HepG2 (cell line): ENCODE measurements around the gene AGFG1. TPM values are rescaled to one million over a fixed set of nuclear protein-coding genes. Genes with fewer than 3 reads are reported as not detected.
A peak's percentile ranks its signal among the peaks of the same experiment; 100 is the strongest.

ENCODE experiments used
- BCLAF1 ChIP-seq: fragments of 450-650 bp; IDR thresholded peaks from 2 replicates; pipeline ENCODE4 v1.6.1; 2017; ENCODE audit warnings: mild to moderate bottlenecking
- BRCA1 ChIP-seq: sonication (generic); formaldehyde crosslinking; IDR thresholded peaks from 2 replicates; pipeline ENCODE4 v1.4.0; 2020; ENCODE audit warnings: missing genetic modification reagents
- CCAR2 ChIP-seq: fragments of 200-400 bp; formaldehyde crosslinking; optimal IDR thresholded peaks from 2 replicates; pipeline ENCODE3; 2018; ENCODE audit warnings: low read depth, mild to moderate bottlenecking, low read length, moderate library complexity
- ETV5 ChIP-seq: IDR thresholded peaks from 2 replicates; pipeline ENCODE4 v1.6.1; 2018; ENCODE audit warnings: missing biosample characterization, missing genetic modification reagents, inconsistent platforms, borderline replicate concordance
- EZH2 ChIP-seq: conservative IDR thresholded peaks from 2 replicates; pipeline ENCODE4 v1.6.1; 2012; ENCODE audit warnings: mild to moderate bottlenecking, low read depth, low read length, moderate library complexity
- ISL2 ChIP-seq: sonication (generic); formaldehyde crosslinking; IDR thresholded peaks from 2 replicates; pipeline ENCODE4 v1.5.0; 2020; ENCODE audit warnings: missing genetic modification reagents
- KDM4B ChIP-seq: sonication (generic); formaldehyde crosslinking; IDR thresholded peaks from 2 replicates; pipeline ENCODE4 v1.4.0; 2020; ENCODE audit warnings: missing genetic modification reagents
- KDM5B ChIP-seq: sonication (generic); formaldehyde crosslinking; IDR thresholded peaks from 2 replicates; pipeline ENCODE4 v1.4.0; 2020; ENCODE audit warnings: missing genetic modification reagents, mild to moderate bottlenecking, borderline replicate concordance
- KLF13 ChIP-seq: sonication (generic); formaldehyde crosslinking; IDR thresholded peaks from 2 replicates; pipeline ENCODE4 v1.4.0; 2020; ENCODE audit warnings: mild to moderate bottlenecking, missing genetic modification reagents
- PAXIP1 ChIP-seq: sonication (generic); formaldehyde crosslinking; conservative IDR thresholded peaks from 2 replicates; pipeline ENCODE4 v1.4.0; 2020; ENCODE audit warnings: mild to moderate bottlenecking, missing genetic modification reagents, moderate library complexity
- ZFY ChIP-seq: sonication (generic); formaldehyde crosslinking; IDR thresholded peaks from 2 replicates; pipeline ENCODE4 v1.4.0; 2020; ENCODE audit warnings: missing genetic modification reagents
- ZNF407 ChIP-seq: sonication (generic); formaldehyde crosslinking; IDR thresholded peaks from one replicate; pipeline ENCODE4 v1.5.1; 2020; ENCODE audit warnings: mild to moderate bottlenecking, missing genetic modification reagents; ENCODE audit errors: not compliant biosample characterization
- ZNF749 ChIP-seq: sonication (generic); formaldehyde crosslinking; IDR thresholded peaks from 2 replicates; pipeline ENCODE4 v1.8.0; 2022; ENCODE audit warnings: mild to moderate bottlenecking, missing genetic modification reagents, moderate library complexity, borderline replicate concordance
- ZNF781 ChIP-seq: sonication (generic); formaldehyde crosslinking; IDR thresholded peaks from 2 replicates; pipeline ENCODE4 v1.5.1; 2020; ENCODE audit warnings: borderline replicate concordance, mild to moderate bottlenecking, missing genetic modification reagents; ENCODE audit errors: not compliant biosample characterization
- polyA plus RNA-seq, 8 experiments: library from polyadenylated mRNA; depleted of rRNA in 3 of 8; stranded (reverse) in 7 of 8; unstranded in 1 of 8; fragments of >200 nt; fragmentation: Illumina TruSeq in 4 of 8; extraction: Trizol in 4 of 8; gene quantifications; 2 replicates each; pipeline versions ENCODE4 v1.2.1 to v1.2.3, GENCODE V29; 2011 to 2016; ENCODE audit warnings: low read depth in 4 of 8, missing spikeins in 1 of 8, mixed read lengths in 1 of 8; ENCODE audit not compliant: insufficient read depth in 1 of 8
- total RNA-seq, 5 experiments: library from RNA; depleted of rRNA; stranded (reverse); fragments of >200 nt; fragmentation: Illumina TruSeq; extraction: Trizol; gene quantifications; 2 replicates each; pipeline ENCODE4 v1.2.3, GENCODE V29; 2016; ENCODE audit warnings: low read depth in 1 of 5

The AGFG1 gene
- total and polyA plus RNA-seq, 2 of the 13 experiments (the other 11 are each of a cell fraction or from before 2014, with no cell fraction given) = 145 to 168 TPM

GRCh38 chr2:227454323-227454860, 17.6 kb upstream of the AGFG1 start (continued):
- TF ChIP-seq ZNF749 (CRISPR knock-in tag) (no peak), ZNF407 (CRISPR knock-in tag) (no peak), BRCA1 (CRISPR knock-in tag) (no peak), KLF13 (CRISPR knock-in tag) (0 out of 2 replicates have a peak, but pooled peaks have one; percentile 37), PAXIP1 (CRISPR knock-in tag) (peak; percentile 96), CCAR2 (no peak), ETV5 (peak; percentile 72), KDM5B (no peak), EZH2 (no peak), BCLAF1 (no peak), ISL2 (CRISPR knock-in tag) (peak; percentile 95), ZNF781 (CRISPR knock-in tag) (no peak), KDM4B (CRISPR knock-in tag) (no peak), ZFY (CRISPR knock-in tag) (peak; percentile 37; the same call in 1 of the 2 replicates)
